Ammon's horn (tissue), 1 donor: ENCODE measurements around the gene PROK2.

Experiments used
- DNase-seq: peaks from one replicate; pipeline ENCODE4 v3.0.0-alpha.2; 2016; ENCODE audit warnings: low spot score

Gene PROK2

GRCh38 chr3:71734881-71735280, 50.1 kb downstream of the PROK2 start:
- no peak for DNase-seq

- no peak for DNase-seq
Measured at GRCh38 chr3:71733319-71733718, 51.6 kb downstream of the PROK2 start.

- DNase-seq = no peak
Measured at GRCh38 chr3:71732637-71733036, 52.3 kb downstream of the PROK2 start.

GRCh38 chr3:71728632-71729342, 56.2 kb downstream of the PROK2 start:
- peak; percentile 88 for DNase-seq

DNA sequence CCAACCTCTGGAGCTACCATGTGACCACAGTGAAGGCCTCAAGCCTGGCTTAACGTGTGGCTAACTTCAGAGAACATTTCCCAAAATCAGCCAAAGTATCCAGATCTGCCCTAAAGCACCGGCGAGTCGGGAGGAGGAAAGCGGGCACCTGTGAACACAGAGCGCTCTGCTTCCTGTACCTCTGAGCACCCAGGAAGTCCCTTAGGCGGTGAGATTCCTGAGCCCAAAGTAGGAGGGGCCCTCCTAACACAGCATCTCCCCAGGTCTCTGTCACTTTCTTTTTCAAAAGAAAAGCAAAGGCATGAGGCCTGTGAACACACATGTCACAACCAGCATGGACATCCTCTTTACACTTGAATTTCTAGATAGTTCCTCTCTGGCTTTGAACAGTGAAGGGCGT, 58.8 kb downstream of the PROK2 start:
- DNase-seq = no peak

GRCh38 chr3:71725271-71725991, 59.5 kb downstream of the PROK2 start, which contains the start of gene EIF4E3:
Gene EIF4E3, minus strand, starts transcription at chr3:71725402. Its CDS starts 35 bp downstream, at chr3:71725367.
- DNase-seq = peak; percentile 36

DNA sequence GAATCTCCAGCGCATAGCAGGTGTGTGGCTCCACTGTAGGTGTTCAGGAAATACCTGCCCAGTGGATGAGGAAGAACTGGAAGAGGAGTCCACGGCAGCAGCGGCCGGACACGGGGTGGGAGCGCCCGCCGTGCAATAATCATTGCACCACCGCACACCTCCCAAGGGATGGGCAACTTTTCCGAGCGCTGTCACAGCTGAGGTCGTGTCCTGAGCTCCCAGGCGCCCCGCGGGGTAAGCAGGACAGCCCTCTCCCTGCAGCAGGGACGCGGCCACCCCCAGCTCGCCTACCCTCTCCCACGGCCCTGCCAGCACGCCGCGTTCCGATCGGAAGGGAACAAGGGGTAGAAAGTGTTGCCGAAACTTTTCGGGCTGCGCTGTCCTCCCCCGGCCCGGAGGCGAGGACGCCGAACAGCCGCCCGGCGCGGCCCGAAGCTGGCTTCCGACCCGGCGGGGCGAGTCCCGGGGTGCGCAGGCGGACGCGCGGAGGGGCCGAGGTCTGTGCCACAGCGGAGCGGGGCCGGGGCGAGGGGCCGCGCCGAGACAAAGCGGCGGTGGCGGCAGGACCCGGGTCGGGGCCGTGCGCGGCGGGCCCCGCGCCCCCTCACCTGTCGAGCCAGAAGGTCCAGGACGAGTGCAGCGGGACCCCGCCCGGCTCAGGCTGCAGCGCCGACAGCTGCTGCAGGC, 60.2 kb downstream of the PROK2 start:
- DNase-seq = peak; percentile 35

GRCh38 chr3:71724171-71724453, 60.8 kb downstream of the PROK2 start:
- DNase-seq = no peak

- no peak for DNase-seq
Measured at GRCh38 chr3:71723452-71724170, 61.3 kb downstream of the PROK2 start.

DNA sequence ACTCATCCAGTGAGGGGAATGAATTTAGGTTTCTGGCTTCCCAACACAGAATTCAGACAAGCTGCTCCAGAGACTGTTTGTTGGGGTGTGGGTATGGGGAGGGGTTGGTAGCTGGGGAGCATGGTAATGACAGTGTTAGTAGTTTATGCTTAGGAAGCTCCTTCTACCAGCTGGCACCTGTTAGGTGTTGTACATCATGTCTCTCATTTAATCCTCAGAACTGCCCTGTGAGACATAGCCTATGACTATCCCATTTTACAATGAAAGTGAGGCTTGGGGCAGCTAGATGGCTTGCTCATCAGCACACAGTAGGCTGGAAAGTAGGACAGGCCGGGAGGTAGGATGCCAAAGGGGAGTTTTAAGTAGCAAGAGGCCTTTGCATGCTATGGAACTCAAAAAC, 62.3 kb downstream of the PROK2 start:
- no peak for DNase-seq
